ENCODE data around the gene GALK2.
A peak's percentile ranks its signal among the peaks of the same experiment; 100 is the strongest.

Gene GALK2

GRCh38 chr15:49134683-49135341 lies 35.2 kb upstream of the GALK2 start:
- no peak for DNase-seq (ENCODE audit: low spot score)
- no peak for TF ChIP-seq CTCF (IDR thresholded peaks at IDR 0.05; ENCODE audit: extremely low read depth, insufficient read depth, missing control alignments)
- in situ Hi-C loops (cut with MboI; ENCODE audit: low pct_unique_long_range_greater_than_20kb, low sequenced_read_pairs, unreplicated experiment): no loop called here

- DNase-seq (ENCODE audit: low spot score): no peak
- in situ Hi-C loops (cut with MboI; ENCODE audit: low pct_unique_long_range_greater_than_20kb, low sequenced_read_pairs, unreplicated experiment): no loop called here
These were observed 34.6 kb upstream of the GALK2 start for GRCh38 chr15:49135342-49135857.

GRCh38 chr15:49135911-49136310 lies 34.1 kb upstream of the GALK2 start:
- TF ChIP-seq CTCF (IDR thresholded peaks at IDR 0.05; ENCODE audit: extremely low read depth, insufficient read depth, missing control alignments): no peak
- in situ Hi-C loops (cut with MboI; ENCODE audit: low pct_unique_long_range_greater_than_20kb, low sequenced_read_pairs, unreplicated experiment): no loop called here

More at GRCh38 chr15:49135342-49135857, 34.6 kb upstream of the GALK2 start:
- TF ChIP-seq CTCF (IDR thresholded peaks at IDR 0.05; ENCODE audit: extremely low read depth, insufficient read depth, missing control alignments): no peak

GRCh38 chr15:49137861-49138260 lies 32.2 kb upstream of the GALK2 start:
- no peak for DNase-seq (ENCODE audit: low spot score)
- no peak for TF ChIP-seq CTCF (IDR thresholded peaks at IDR 0.05; ENCODE audit: extremely low read depth, insufficient read depth, missing control alignments)
- in situ Hi-C loops (cut with MboI; ENCODE audit: low pct_unique_long_range_greater_than_20kb, low sequenced_read_pairs, unreplicated experiment): no loop called here

More at GRCh38 chr15:49135911-49136310, 34.1 kb upstream of the GALK2 start:
- no peak for DNase-seq (ENCODE audit: low spot score)

GRCh38 chr15:49145651-49146609 lies 24.1 kb upstream of the GALK2 start:
- TF ChIP-seq CTCF (IDR thresholded peaks at IDR 0.05; ENCODE audit: extremely low read depth, insufficient read depth, missing control alignments): peak; percentile 73
- in situ Hi-C loops (cut with MboI; ENCODE audit: low pct_unique_long_range_greater_than_20kb, low sequenced_read_pairs, unreplicated experiment): no loop called here
- DNase-seq (ENCODE audit: low spot score): peak; percentile 27

- in situ Hi-C loops (cut with MboI; ENCODE audit: low pct_unique_long_range_greater_than_20kb, low sequenced_read_pairs, unreplicated experiment): no loop called here
- no peak for TF ChIP-seq CTCF (IDR thresholded peaks at IDR 0.05; ENCODE audit: extremely low read depth, insufficient read depth, missing control alignments)
These were observed 21.7 kb upstream of the GALK2 start for GRCh38 chr15:49148298-49148697.

More at GRCh38 chr15:49148298-49148697, 21.7 kb upstream of the GALK2 start:
- DNase-seq (ENCODE audit: low spot score): no peak
